Effector memory CD4-positive, alpha-beta T cell (primary cell): ENCODE measurements around the gene DAPK1.

Source experiments
- DNase-seq, 3 donors: peaks; one replicate each; pipeline ENCODE4 v3.0.0-alpha.2; 2020
- H3K27ac ChIP-seq: 2 replicates; pipeline ENCODE4 v1.7.0; 2013; ENCODE audit warnings: mild to moderate bottlenecking, low read length, moderate library complexity; ENCODE audit not compliant: insufficient read depth, poor library complexity, severe bottlenecking
- H3K27me3 ChIP-seq: replicated peaks from 2 replicates; pipeline ENCODE4 v1.7.0; 2013; ENCODE audit warnings: mild to moderate bottlenecking, low read length; ENCODE audit not compliant: insufficient read depth, control insufficient read depth, poor library complexity, severe bottlenecking
- H3K36me3 ChIP-seq: 2 replicates; pipeline ENCODE4 v1.7.0; 2013; ENCODE audit warnings: mild to moderate bottlenecking, low read length, moderate library complexity; ENCODE audit not compliant: control insufficient read depth, insufficient read depth
- H3K4me1 ChIP-seq: 2 replicates; pipeline ENCODE4 v1.7.0; 2013; ENCODE audit warnings: low read length, mild to moderate bottlenecking; ENCODE audit not compliant: control insufficient read depth, insufficient read depth, poor library complexity, severe bottlenecking
- H3K4me3 ChIP-seq: 2 replicates; pipeline ENCODE4 v1.7.0; 2013; ENCODE audit warnings: low read length, low read depth, mild to moderate bottlenecking; ENCODE audit not compliant: insufficient read depth, poor library complexity, severe bottlenecking
- H3K9me3 ChIP-seq: 2 replicates; pipeline ENCODE4 v1.7.0; 2013; ENCODE audit warnings: mild to moderate bottlenecking, low read length, moderate library complexity; ENCODE audit not compliant: control insufficient read depth

The DAPK1 gene

DNA sequence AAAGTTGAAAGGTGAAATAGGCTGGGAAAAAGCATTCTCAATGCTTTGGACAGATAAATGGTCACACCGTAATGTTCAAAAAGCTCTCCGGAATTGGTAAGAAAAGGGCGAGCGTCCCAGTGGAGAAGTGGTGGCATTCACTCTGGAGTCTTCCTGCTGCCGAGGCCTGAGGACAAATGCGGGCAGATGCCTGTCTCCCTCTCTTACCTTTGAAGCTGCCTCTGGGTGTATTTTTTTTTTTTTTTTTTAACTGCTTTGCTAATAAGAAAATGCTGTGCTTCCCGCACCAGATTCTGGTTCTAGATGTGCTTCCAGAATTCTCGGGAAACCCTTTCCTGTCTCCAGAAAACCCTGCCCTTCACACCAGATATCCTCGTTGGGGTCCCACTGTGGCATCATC is 203.8 kb downstream of the DAPK1 start:
- H3K4me3 ChIP-seq, result no peak overlapping the region
- no peaks in the 10 kb centered on the region for H3K4me1 ChIP-seq
- no peaks in the 10 kb centered on the region for H3K27me3 ChIP-seq
- DNase-seq, result no peak
- no peaks in the 10 kb centered on the region for H3K36me3 ChIP-seq
- H3K27ac ChIP-seq, result no peak overlapping the region
- H3K9me3 ChIP-seq, result no peaks in the 10 kb centered on the region

DNA sequence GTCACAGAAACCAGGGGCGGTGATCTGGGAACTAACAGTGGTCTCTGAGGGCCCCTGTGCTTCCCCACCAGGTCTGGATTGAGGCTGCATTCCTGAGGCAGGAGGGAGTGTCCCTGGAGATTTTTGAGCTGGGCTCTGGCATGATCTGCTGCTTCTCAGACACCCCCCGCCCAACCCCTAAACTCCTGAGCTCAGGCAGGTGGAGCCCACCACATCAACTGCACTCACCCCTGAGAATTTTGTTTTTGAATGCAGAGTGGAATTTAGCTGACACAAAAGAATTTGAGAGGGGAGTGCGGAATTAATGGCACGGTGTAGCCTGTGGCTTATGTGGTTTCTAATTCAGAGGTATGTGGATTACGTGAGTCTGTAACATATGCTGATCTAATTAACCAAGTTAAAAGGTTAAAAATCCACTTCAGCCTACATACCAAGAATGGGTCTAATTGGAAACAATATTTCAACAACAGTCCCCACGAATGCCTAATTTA is 204.3 kb downstream of the DAPK1 start:
- Histone ChIP-seq H3K27me3 (no peaks in the 10 kb centered on the region), H3K4me1 (no peaks in the 10 kb centered on the region), H3K4me3 (no peak overlapping the region), H3K36me3 (no peaks in the 10 kb centered on the region), H3K9me3 (no peaks in the 10 kb centered on the region), H3K27ac (no peak overlapping the region)
- DNase-seq, result no peak

DNA sequence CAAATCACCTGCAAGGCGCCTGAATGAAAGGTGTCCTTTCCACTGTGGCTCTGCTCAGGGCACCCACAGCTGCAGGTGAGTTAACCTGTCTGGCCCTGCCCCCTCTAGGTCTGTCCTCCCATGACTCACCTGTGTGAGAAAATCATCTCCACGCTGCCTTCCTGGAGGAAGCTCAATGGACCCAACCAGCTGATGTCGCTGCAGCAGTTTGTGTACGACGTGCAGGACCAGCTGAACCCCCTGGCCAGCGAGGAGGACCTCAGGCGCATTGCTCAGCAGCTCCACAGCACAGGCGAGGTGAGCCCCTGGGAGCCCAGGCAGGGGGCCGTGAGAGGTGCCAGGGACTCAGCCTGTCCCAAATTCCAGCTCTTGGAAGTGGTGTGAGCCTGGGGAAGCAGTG is 205.3 kb downstream of the DAPK1 start:
- peaks cover under 1% of the 10 kb centered on the region for H3K4me1 ChIP-seq
- no peak for DNase-seq
- H3K4me3 ChIP-seq, result no peak overlapping the region
- no peaks in the 10 kb centered on the region for H3K27me3 ChIP-seq
- no peaks in the 10 kb centered on the region for H3K9me3 ChIP-seq
- H3K36me3 ChIP-seq, result no peaks in the 10 kb centered on the region
- H3K27ac ChIP-seq, result no peak overlapping the region

DNA sequence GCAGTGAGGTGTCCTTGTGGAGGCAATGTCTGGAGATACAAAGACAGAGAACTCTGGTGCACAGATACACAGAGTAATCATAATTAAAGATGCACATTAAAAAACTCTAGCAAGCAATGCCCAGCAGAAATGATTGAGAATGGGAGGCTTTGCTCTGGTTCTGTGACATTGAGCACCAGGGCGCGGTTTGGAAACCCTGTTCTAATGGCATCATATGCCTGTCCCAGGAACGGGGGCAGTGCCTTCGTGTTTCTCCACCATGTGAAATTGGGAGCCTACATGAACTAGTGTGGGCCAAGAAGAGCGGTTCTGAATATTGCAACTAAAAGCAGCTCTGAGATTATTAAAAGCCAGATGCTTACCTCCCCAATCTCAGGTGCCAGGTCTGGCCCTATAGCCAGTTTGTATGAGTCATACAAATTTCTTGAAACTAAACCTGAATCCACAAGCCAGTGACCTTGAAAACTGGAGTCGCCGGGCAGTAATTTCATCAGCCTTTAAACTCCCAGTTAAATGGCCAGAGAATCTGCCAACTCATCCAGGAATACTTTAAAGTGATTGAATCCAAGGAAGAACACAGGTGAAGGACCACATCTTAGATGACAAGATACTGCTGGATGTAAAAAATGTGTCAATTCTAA is 206.1 kb downstream of the DAPK1 start:
- no peak for DNase-seq
- no peaks in the 10 kb centered on the region for H3K9me3 ChIP-seq
- H3K36me3 ChIP-seq, result no peaks in the 10 kb centered on the region
- no peak overlapping the region for H3K27ac ChIP-seq
- no peaks in the 10 kb centered on the region for H3K27me3 ChIP-seq
- H3K4me3 ChIP-seq, result no peak overlapping the region
- H3K4me1 ChIP-seq, result peaks cover 8% of the 10 kb centered on the region

DNA sequence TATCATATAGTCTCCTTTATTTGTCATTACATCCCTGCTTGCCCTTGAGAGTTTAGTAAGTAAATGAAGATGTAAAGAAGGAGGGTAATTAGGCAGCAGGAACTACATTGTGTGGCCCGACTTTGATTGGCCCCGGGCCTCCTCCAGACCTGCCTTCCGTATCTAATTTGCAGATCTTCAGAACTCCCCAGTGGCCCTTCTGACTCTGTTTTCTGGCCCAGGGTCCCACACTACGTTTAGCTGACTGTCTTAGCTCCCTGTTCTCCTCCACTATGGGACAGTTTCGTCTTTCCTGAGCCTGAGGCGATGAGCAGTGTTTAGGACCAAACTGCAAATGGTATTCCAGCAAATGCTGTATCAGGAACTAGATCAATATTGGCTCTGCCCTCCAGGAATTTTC is 206.7 kb downstream of the DAPK1 start:
- Histone ChIP-seq H3K4me3 (no peak overlapping the region), H3K9me3 (no peaks in the 10 kb centered on the region), H3K4me1 (peaks cover 12% of the 10 kb centered on the region), H3K36me3 (no peaks in the 10 kb centered on the region), H3K27me3 (no peaks in the 10 kb centered on the region), H3K27ac (no peak overlapping the region)
- no peak for DNase-seq

DNA sequence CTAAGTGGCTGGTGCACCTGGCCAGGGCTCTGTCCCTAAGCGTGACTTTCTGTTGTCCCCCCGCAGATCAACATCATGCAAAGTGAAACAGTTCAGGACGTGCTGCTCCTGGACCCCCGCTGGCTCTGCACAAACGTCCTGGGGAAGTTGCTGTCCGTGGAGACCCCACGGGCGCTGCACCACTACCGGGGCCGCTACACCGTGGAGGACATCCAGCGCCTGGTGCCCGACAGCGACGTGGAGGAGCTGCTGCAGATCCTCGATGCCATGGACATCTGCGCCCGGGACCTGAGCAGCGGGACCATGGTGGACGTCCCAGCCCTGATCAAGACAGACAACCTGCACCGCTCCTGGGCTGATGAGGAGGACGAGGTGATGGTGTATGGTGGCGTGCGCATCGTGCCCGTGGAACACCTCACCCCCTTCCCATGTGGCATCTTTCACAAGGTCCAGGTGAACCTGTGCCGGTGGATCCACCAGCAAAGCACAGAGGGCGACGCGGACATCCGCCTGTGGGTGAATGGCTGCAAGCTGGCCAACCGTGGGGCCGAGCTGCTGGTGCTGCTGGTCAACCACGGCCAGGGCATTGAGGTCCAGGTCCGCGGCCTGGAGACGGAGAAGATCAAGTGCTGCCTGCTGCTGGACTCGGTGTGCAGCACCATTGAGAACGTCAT is 208.5 kb downstream of the DAPK1 start:
- Histone ChIP-seq H3K36me3 (no peaks in the 10 kb centered on the region), H3K9me3 (no peaks in the 10 kb centered on the region), H3K27me3 (no peaks in the 10 kb centered on the region), H3K4me1 (peaks cover 15% of the 10 kb centered on the region), H3K27ac (no peak overlapping the region), H3K4me3 (no peak overlapping the region)
- no peak for DNase-seq

DNA sequence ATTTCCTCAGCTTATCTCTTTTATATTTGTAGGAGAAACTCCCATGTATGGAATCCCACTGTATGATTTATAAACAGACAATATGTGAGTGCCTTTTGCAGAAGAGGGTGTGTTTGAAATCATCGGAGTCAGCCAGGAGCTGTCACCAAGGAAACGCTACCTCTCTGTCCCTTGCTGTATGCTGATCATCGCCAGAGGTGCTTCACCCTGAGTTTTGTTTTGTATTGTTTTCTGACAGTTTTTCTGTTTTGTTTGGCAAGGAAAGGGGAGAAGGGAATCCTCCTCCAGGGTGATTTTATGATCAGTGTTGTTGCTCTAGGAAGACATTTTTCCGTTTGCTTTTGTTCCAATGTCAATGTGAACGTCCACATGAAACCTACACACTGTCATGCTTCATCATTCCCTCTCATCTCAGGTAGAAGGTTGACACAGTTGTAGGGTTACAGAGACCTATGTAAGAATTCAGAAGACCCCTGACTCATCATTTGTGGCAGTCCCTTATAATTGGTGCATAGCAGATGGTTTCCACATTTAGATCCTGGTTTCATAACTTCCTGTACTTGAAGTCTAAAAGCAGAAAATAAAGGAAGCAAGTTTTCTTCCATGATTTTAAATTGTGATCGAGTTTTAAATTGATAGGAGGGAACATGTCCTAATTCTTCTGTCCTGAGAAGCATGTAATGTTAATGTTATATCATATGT is 210.3 kb downstream of the DAPK1 start:
- H3K27me3 ChIP-seq, result no peaks in the 10 kb centered on the region
- H3K9me3 ChIP-seq, result no peaks in the 10 kb centered on the region
- no peak overlapping the region for H3K4me3 ChIP-seq
- H3K36me3 ChIP-seq, result no peaks in the 10 kb centered on the region
- peaks cover 15% of the 10 kb centered on the region for H3K4me1 ChIP-seq
- no peak for DNase-seq
- no peak overlapping the region for H3K27ac ChIP-seq

DNA sequence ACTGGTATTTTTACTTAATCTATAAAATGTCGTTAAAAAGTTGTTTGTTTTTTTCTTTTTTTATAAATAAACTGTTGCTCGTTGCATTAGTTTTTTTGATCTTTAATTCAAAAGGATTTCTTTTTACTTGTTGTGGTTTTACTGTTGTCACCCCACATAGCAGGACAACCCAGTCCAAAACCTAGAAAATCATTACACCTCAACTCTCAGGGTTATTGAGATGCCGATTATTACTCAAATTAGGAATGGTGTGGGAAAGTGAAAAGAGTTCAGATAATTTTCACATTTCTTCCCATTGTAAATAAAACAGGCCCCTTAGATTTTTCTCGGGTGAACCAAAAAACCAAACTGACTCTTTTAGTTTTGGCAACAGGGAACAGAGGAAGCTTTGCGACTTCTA is 210.9 kb downstream of the DAPK1 start:
- Histone ChIP-seq H3K36me3 (no peaks in the 10 kb centered on the region), H3K4me3 (no peak overlapping the region), H3K9me3 (no peaks in the 10 kb centered on the region), H3K4me1 (peaks cover 15% of the 10 kb centered on the region), H3K27me3 (no peaks in the 10 kb centered on the region), H3K27ac (no peak overlapping the region)
- no peak for DNase-seq

DNA sequence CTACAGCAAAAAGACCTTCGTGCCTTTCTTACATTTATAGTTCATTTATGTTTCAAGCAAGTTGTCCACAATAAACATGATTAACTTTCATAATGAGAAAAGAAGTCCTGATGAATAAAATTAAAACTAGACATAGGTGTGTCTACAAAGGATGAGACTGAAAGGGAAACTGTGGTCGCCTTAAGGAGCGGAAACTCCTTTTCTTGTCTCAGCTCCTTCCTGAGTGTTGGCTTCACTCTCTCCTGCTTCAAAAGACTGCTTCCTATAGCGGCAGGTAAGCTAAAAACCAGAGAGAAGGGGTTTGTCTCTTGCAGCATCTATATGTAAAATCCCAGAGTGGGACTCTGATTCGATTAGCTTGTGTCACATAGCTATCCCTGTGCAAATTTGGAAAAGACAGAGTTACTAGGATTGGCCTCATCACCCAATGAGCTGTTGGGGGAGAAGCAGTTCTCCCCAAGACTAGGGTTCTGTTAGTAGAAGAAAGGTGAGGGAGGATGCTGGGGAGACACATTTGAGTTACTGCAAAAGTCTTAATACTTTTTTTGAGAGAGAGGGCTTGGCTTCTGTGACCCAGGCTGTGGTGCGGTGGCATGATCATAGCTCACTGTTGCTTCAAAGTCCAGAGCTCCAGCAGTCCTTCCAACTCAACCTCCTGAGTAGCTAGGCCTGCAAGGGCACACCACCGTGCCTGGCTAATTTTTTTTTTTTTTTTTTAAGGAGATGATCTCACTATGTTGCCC is 211.5 kb downstream of the DAPK1 start:
- Histone ChIP-seq H3K4me3 (no peak overlapping the region), H3K27ac (no peak overlapping the region), H3K9me3 (no peaks in the 10 kb centered on the region), H3K27me3 (no peaks in the 10 kb centered on the region), H3K4me1 (peaks cover 15% of the 10 kb centered on the region), H3K36me3 (no peaks in the 10 kb centered on the region)
- DNase-seq, result no peak
